Adrenal gland (tissue), 19 donors: ENCODE results near the gene PPT2. TPM values are rescaled to one million over a fixed set of nuclear protein-coding genes. Genes with fewer than 3 reads are reported as not detected.

Experiments used
- DNase-seq, 7 donors: peaks; one replicate each; pipeline ENCODE4 v3.0.0-alpha.2; 2019 to 2020
- H3K27ac ChIP-seq, 5 donors: fragments of 200-600 bp; sonication (generic) in 4 of 5; 1 replicate in 3 of 5; 2 replicates in 2 of 5; pipeline versions ENCODE4 v1.5.1 to v1.8.0; 2016 to 2020; ENCODE audit warnings: mild to moderate bottlenecking in 1 of 5
- H3K27me3 ChIP-seq: fragments of 200-600 bp; 2 replicates; pipeline ENCODE4 v1.8.0; 2021
- H3K36me3 ChIP-seq, 2 donors: fragments of 200-600 bp; replicated peaks in 1 of 2; 1 replicate in 1 of 2; 2 replicates in 1 of 2; pipeline versions ENCODE4 v1.5.1 to v1.8.0; 2018 to 2022
- H3K4me1 ChIP-seq, 2 donors: fragments of 200-600 bp; replicated peaks in 1 of 2; 1 replicate in 1 of 2; 2 replicates in 1 of 2; pipeline versions ENCODE4 v1.5.1 to v1.8.0; 2018 to 2021
- H3K4me3 ChIP-seq, 4 donors: fragments of 200-600 bp; sonication (generic) in 3 of 4; one replicate each; pipeline ENCODE4 v1.5.1; 2016 to 2018
- H3K9me3 ChIP-seq, 3 donors: fragments of 200-600 bp; sonication (generic) in 1 of 3; replicated peaks in 1 of 3; 1 replicate in 2 of 3; 2 replicates in 1 of 3; pipeline versions ENCODE4 v1.5.1 to v1.8.0; 2016 to 2021
- CTCF ChIP-seq, 6 experiments: fragments of 450-650 bp in 4 of 6; fragments of 200-600 bp in 2 of 6; sonication (generic) in 1 of 6; IDR thresholded peaks; 1 replicate in 5 of 6; 2 replicates in 1 of 6; pipeline versions ENCODE4 v1.5.1 to v1.8.0; 2016 to 2021; ENCODE audit warnings: antibody characterized with exemption in 6 of 6, mild to moderate bottlenecking in 2 of 6, moderate library complexity in 1 of 6
- POLR2A ChIP-seq, 2 donors: fragments of 450-650 bp; IDR thresholded peaks; one replicate each; pipeline ENCODE4 v1.6.1; 2017; ENCODE audit warnings: antibody characterized with exemption in 2 of 2, mild to moderate bottlenecking in 2 of 2, moderate library complexity in 1 of 2
- WGBS, 4 donors: extraction: QIAGEN DNeasy Blood & Tissue Kit in 2 of 4; methylation state at CpG; one replicate each; pipeline versions ENCODE4 v1.1.5 to v1.1.7; 2013 to 2017; 5-methylcytosine and 5-hydroxymethylcytosine counted together
- intact Hi-C, 2 donors: fragments of 100-400 bp; cut with DNase I; formaldehyde crosslinking; loops; one replicate each; pipeline versions ENCODE4 v1.14.1 to v1.15.0; 2022 to 2023
- long read RNA-seq, 10 donors: library from polyadenylated mRNA in 3 of 10; unstranded in 2 of 10; stranded (forward) in 1 of 10; transcript quantifications; one replicate each; pipeline ENCODE4 v2.0.0 and lab custom pipeline, GENCODE V29; 2021 to 2026
- polyA plus RNA-seq, 3 donors: library from polyadenylated mRNA; stranded (reverse); fragments of 200-250 nt in 2 of 3; fragments of 350-450 nt in 1 of 3; fragmentation: Illumina TruSeq in 1 of 3; extraction: RNeasy Lipid Tissue Mini Kit (QIAGEN cat#74804) in 1 of 3; gene quantifications; one replicate each; pipeline ENCODE4 v1.2.3, GENCODE V29; 2013 to 2014
- total RNA-seq, 9 donors: library from RNA; depleted of rRNA in 4 of 9; stranded (reverse); fragments of >200 nt in 4 of 9; fragments of 120-200 nt in 1 of 9; fragmentation: NEBNext Ultra II Directional in 1 of 9; extraction: Animal tissue kit (Norgen Biotek cat#: 25700) in 1 of 9; gene quantifications; one replicate each; pipeline versions ENCODE4 v1.1.0 to v1.2.4, GENCODE V29; 2013 to 2023
- donor health status: healthy with polysubstance abuse.
- donor health status: Bipolar disorder and iron deficiency.
- donor health status: DM: yes; HTN: yes; CAD: no.
- donor health status: DM: no; HTN: no; CAD: no.
- donor health status: DM: no; HTN: no; CAD: no.
- donor health status: DM: yes; HTN: yes; CAD: no.

PPT2 gene
- total RNA-seq (10 to 100 TPM; 10.4 to 33.6 (median 30.1) TPM), polyA plus RNA-seq (10 to 100 TPM; 15.8 to 19.9 (median 16.5) TPM)
- long read RNA-seq, donor 1, transcript PPT2-244 (9 exons, 2,053 nt): major isoform, 5 of 9 reads
- long read RNA-seq, donor 1, partial matches to known transcripts: 0 of 9 reads
- long read RNA-seq, donor 1, other reads (novel, unspliced or antisense): 0 of 9 reads
- long read RNA-seq, donor 2, transcript PPT2-244 (9 exons, 2,053 nt): major isoform, 10 of 15 reads
- long read RNA-seq, donor 2, transcript PPT2-245 (9 exons, 1,759 nt): minor isoform, 5 of 15 reads
- long read RNA-seq, donor 2, partial matches to known transcripts: 0 of 15 reads
- long read RNA-seq, donor 2, other reads (novel, unspliced or antisense): 0 of 15 reads
- long read RNA-seq, donor 3, partial matches to known transcripts: 10 of 14 reads
- long read RNA-seq, donor 3, other reads (novel, unspliced or antisense): 0 of 14 reads
- long read RNA-seq, donor 4, partial matches to known transcripts: 2 of 6 reads
- long read RNA-seq, donor 4, other reads (novel, unspliced or antisense): 0 of 6 reads
- long read RNA-seq, donor 5, transcript PPT2-244 (9 exons, 2,053 nt): major isoform, 10 of 17 reads
- long read RNA-seq, donor 5, partial matches to known transcripts: 2 of 17 reads
- long read RNA-seq, donor 5, other reads (novel, unspliced or antisense): 0 of 17 reads
- long read RNA-seq, donor 6, transcript PPT2-244 (9 exons, 2,053 nt): major isoform, 5 of 11 reads
- long read RNA-seq, donor 6, partial matches to known transcripts: 0 of 11 reads
- long read RNA-seq, donor 6, other reads (novel, unspliced or antisense): 2 of 11 reads
- long read RNA-seq, donor 7, partial matches to known transcripts: 0 of 1 reads
- long read RNA-seq, donor 7, other reads (novel, unspliced or antisense): 0 of 1 reads
- long read RNA-seq, donor 8, transcript PPT2-244 (9 exons, 2,053 nt): major isoform, 5 of 17 reads
- long read RNA-seq, donor 8, partial matches to known transcripts: 6 of 17 reads
- long read RNA-seq, donor 8, other reads (novel, unspliced or antisense): 0 of 17 reads
- long read RNA-seq, donor 9, transcript PPT2-245 (9 exons, 1,759 nt): major isoform, 5 of 8 reads
- long read RNA-seq, donor 9, partial matches to known transcripts: 0 of 8 reads
- long read RNA-seq, donor 9, other reads (novel, unspliced or antisense): 0 of 8 reads
- long read RNA-seq, donor 10, partial matches to known transcripts: 0 of 4 reads
- long read RNA-seq, donor 10, other reads (novel, unspliced or antisense): 0 of 4 reads

GRCh38 chr6:32153564-32154513, at the start of gene PPT2:
PPT2 (plus strand) TSS chr6:32154141; CDS start chr6:32154595, 454 bp downstream.
- peak in 5 of 6 experiments; percentile 13 to 34 (median 25) for TF ChIP-seq CTCF (IDR thresholded peaks at IDR 0.05)
- peak; percentile 13 to 39 for TF ChIP-seq POLR2A (IDR thresholded peaks at IDR 0.05)
- H3K27me3 ChIP-seq: no peaks in the 10 kb centered on the region
- peak within 1 kb of the TSS; percentile 73 to 94 (median 86) for H3K27ac ChIP-seq
- H3K36me3 ChIP-seq: peaks cover 0 to 29% of the 10 kb centered on the region in 2 donors
- no peaks in the 10 kb centered on the region for H3K9me3 ChIP-seq
- H3K4me3 ChIP-seq: peak within 1 kb of the TSS; percentile 62 to 89 (median 76)
- intact Hi-C loops: no loop called here
- peak; percentile 90 to 97 (median 94) for DNase-seq
- 0 to 1% (median 0%) methylated on average over 25 to 52 of the region's 52 CpGs for WGBS, 4 donors
- H3K4me1 ChIP-seq: peaks cover 14 to 20% of the 10 kb centered on the region in 2 donors

- H3K36me3 ChIP-seq: no peaks in the 10 kb centered on the region
- no peaks in the 10 kb centered on the region for H3K27me3 ChIP-seq
- intact Hi-C loops: no loop called here
- no peak overlapping the region for H3K4me3 ChIP-seq
- DNase-seq: no peak
- WGBS, 4 donors: 51 to 73% (median 62%) methylated on average over 4 of the region's 4 CpGs
- H3K9me3 ChIP-seq: no peaks in the 10 kb centered on the region
- no peaks in the 10 kb centered on the region for H3K4me1 ChIP-seq
- H3K27ac ChIP-seq: no peak overlapping the region
- TF ChIP-seq POLR2A (IDR thresholded peaks at IDR 0.05) (no peak), CTCF (IDR thresholded peaks at IDR 0.05) (no peak)
These were observed 48.5 kb upstream of the PPT2 start for GRCh38 chr6:32105433-32105832.

GRCh38 chr6:32107406-32107805, 46.5 kb upstream of the PPT2 start:
- peaks cover 2 to 5% of the 10 kb centered on the region in 2 donors for H3K4me1 ChIP-seq
- H3K9me3 ChIP-seq: no peaks in the 10 kb centered on the region
- peak overlapping the region in 3 of 5 donors; percentile 39 to 90 (median 64) for H3K27ac ChIP-seq
- H3K4me3 ChIP-seq: peak overlapping the region in 1 of 4 donors; percentile 44
- TF ChIP-seq CTCF (IDR thresholded peaks at IDR 0.05) (no peak), POLR2A (IDR thresholded peaks at IDR 0.05) (no peak)
- H3K36me3 ChIP-seq: no peaks in the 10 kb centered on the region
- no peaks in the 10 kb centered on the region for H3K27me3 ChIP-seq
- intact Hi-C loops: no loop called here
- no peak for DNase-seq
- WGBS, 4 donors: 67 to 90% (median 78%) methylated on average over 1 of the region's 1 CpG
